GM18907 (cell line): ENCODE results near the gene PTGR2.
"Not testable (repeated sequence)": the region's sequence is repeated elsewhere in the genome, so short reads cannot be mapped to it uniquely, and the experiment has no call there.

Experiments used
- ATAC-seq: cut with Tn5 transposase; IDR thresholded peaks from one replicate; pipeline ENCODE4 v1.9.1; 2021; ENCODE audit warnings: mild to moderate bottlenecking, moderate library complexity; ENCODE audit not compliant: unreplicated experiment

Gene PTGR2

GRCh38 chr14:73851567-73852382 lies at the start of gene PTGR2:
TSS of gene PTGR2 (plus strand) at chr14:73851831. CDS start at chr14:73858863, 7,032 bp downstream.
- peak; percentile 88 for ATAC-seq

GRCh38 chr14:73802431-73803188 lies 49.0 kb upstream of the PTGR2 start:
- no peak for ATAC-seq

GRCh38 chr14:73804636-73805035 lies 47.0 kb upstream of the PTGR2 start:
- no peak for ATAC-seq

GRCh38 chr14:73807457-73807856 lies 44.2 kb upstream of the PTGR2 start:
- no peak for ATAC-seq

- no peak for ATAC-seq
Measured at GRCh38 chr14:73809391-73809790, 42.2 kb upstream of the PTGR2 start.

GRCh38 chr14:73810478-73811163 lies 41.0 kb upstream of the PTGR2 start:
- no peak for ATAC-seq

GRCh38 chr14:73811164-73811503 lies 40.5 kb upstream of the PTGR2 start:
- no peak for ATAC-seq

GRCh38 chr14:73814153-73814552 lies 37.5 kb upstream of the PTGR2 start:
- no peak for ATAC-seq

- ATAC-seq: no peak
Measured at GRCh38 chr14:73815849-73816248, 35.8 kb upstream of the PTGR2 start.

GRCh38 chr14:73816393-73816816 lies 35.2 kb upstream of the PTGR2 start:
- ATAC-seq: no peak

GRCh38 chr14:73817020-73817655 lies 34.5 kb upstream of the PTGR2 start:
- no peak for ATAC-seq

GRCh38 chr14:73818821-73819220 lies 32.8 kb upstream of the PTGR2 start:
- ATAC-seq: no peak

- no peak for ATAC-seq
Measured at GRCh38 chr14:73820631-73821030, 31.0 kb upstream of the PTGR2 start.

- ATAC-seq: no peak
Measured at GRCh38 chr14:73823339-73823885, 28.2 kb upstream of the PTGR2 start.

GRCh38 chr14:73824127-73824526 lies 27.5 kb upstream of the PTGR2 start:
- no peak for ATAC-seq

GRCh38 chr14:73824536-73824935 lies 27.1 kb upstream of the PTGR2 start:
- ATAC-seq: no peak

GRCh38 chr14:73825551-73826188 lies 26.0 kb upstream of the PTGR2 start:
- peak; percentile 74 for ATAC-seq

GRCh38 chr14:73827190-73827589 lies 24.4 kb upstream of the PTGR2 start:
- ATAC-seq: not testable (repeated sequence)

GRCh38 chr14:73829071-73829470 lies 22.6 kb upstream of the PTGR2 start:
- no peak for ATAC-seq
